Fibroblast of mammary gland (primary cell): Measurements from ENCODE around the gene CNGB1.

Experiments used
- DNase-seq: peaks from one replicate; pipeline ENCODE4 v3.0.0-alpha.2; 2010; ENCODE audit warnings: low read depth
- H3K4me3 ChIP-seq: 2 replicates; pipeline ENCODE4 v1.5.1; 2011; ENCODE audit warnings: low read depth, mild to moderate bottlenecking, low read length, moderate library complexity; ENCODE audit not compliant: control insufficient read depth
- CTCF ChIP-seq: conservative IDR thresholded peaks from 2 replicates; pipeline ENCODE4 v1.5.1; 2011; ENCODE audit warnings: low read depth, low read length, inconsistent platforms; ENCODE audit not compliant: control insufficient read depth, insufficient read depth

CNGB1 gene

GRCh38 chr16:57970970-57971369, at the start of gene CNGB1:
TSS of gene CNGB1 (minus strand) at chr16:57971128. CDS start at chr16:57967286, 3,842 bp downstream.
- H3K4me3 ChIP-seq, result no peak within 1 kb of the TSS
- DNase-seq, result no peak
- no peak for TF ChIP-seq CTCF

- H3K4me3 ChIP-seq, result no peak overlapping the region
- no peak for TF ChIP-seq CTCF
- no peak for DNase-seq
Measured at GRCh38 chr16:58019866-58020538, 49.1 kb upstream of the CNGB1 start.

- DNase-seq, result no peak
- no peak for TF ChIP-seq CTCF
- no peak overlapping the region for H3K4me3 ChIP-seq
Measured at GRCh38 chr16:58018803-58019202, 47.9 kb upstream of the CNGB1 start.

GRCh38 chr16:58016840-58017446, 46.0 kb upstream of the CNGB1 start:
- no peak overlapping the region for H3K4me3 ChIP-seq
- no peak for TF ChIP-seq CTCF
- no peak for DNase-seq

- no peak for TF ChIP-seq CTCF
- DNase-seq, result no peak
- no peak overlapping the region for H3K4me3 ChIP-seq
Measured at GRCh38 chr16:58013201-58013956, 42.5 kb upstream of the CNGB1 start.

GRCh38 chr16:58012481-58012880, 41.6 kb upstream of the CNGB1 start:
- no peak overlapping the region for H3K4me3 ChIP-seq
- no peak for DNase-seq
- TF ChIP-seq CTCF, result no peak
